Stimulated activated CD4-positive, alpha-beta T cell treated with anti-CD3 and anti-CD28 coated beads, Interleukin-4, amount 100 ng/mL, for 24 hours (primary cell): ENCODE data around the gene MED12L.

Experiments
- DNase-seq: peaks from one replicate; pipeline ENCODE4 v3.0.0-alpha.2; 2020

Gene MED12L

DNA sequence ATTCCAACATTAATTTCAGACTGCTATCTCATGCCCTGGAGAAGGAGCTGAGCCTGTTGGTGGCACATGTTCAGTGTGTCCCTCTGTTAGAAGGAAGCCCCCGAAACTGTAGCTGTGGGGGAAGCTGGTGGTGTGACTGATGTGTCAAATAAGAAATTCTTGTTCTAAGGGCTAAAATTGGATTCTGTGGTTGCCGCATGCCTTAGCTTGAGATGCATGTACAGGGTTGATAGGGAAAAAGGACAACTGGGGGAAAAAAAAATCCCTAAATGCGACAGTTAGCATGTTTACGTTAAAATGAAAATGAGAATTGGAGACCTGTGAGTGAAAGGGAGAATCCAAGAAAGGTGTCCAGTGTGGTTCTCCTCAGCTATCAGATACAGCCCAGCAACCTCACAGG lies 58.6 kb downstream of the MED12L start:
- no peak for DNase-seq

GRCh38 chr3:151144760-151145159 lies 59.3 kb downstream of the MED12L start:
- no peak for DNase-seq

GRCh38 chr3:151145713-151146070 lies 60.2 kb downstream of the MED12L start:
- DNase-seq = no peak

GRCh38 chr3:151146071-151146730 lies 60.7 kb downstream of the MED12L start:
- peak; percentile 43 for DNase-seq

DNA sequence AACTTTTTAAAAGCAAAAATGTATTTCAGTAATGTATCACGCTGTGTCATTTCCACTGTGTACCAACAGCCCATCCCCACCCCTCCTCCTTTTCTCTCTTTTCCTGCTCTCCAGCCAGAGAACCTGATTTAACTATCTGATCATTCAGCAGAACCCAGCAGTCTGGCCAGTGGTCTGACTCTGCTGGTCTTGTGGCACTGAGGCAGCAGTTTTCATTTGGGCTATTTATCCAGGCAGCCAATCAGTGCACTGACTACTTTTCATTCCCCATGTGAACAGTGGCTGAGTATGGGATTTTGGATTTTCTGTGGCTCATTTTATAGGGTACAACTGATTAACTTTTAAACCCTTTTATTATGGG lies 61.2 kb downstream of the MED12L start:
- DNase-seq = no peak

GRCh38 chr3:151147299-151147698 lies 61.8 kb downstream of the MED12L start:
- no peak for DNase-seq

DNA sequence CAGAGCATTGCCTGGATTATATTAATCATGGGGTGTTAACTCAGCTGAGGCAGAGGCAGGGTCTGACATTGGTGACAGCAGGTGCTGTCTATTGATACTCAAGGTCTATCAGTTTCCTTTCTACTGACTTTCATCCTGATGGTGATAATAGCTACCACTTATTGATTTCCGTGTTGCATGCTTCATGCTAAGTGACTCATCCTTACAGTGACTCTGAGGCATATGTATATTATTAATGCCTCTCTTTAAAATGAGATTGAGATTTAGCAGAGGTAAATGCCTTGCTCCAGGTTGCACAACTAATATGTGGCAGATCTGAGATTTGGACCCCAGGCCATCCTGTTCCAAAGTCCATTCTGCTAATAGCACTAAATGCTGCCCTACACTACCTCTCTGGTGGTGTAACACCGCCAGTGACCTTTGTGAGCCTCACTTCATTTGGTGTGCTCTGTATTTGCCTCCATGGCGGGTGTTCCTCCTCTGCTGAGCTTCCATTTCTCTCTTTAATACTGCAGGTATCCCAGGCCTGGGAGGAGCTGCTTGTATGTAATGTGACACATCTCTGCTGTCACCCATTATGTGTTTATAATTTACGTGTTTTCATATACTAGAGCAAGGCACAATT lies 67.1 kb downstream of the MED12L start:
- no peak for DNase-seq

DNA sequence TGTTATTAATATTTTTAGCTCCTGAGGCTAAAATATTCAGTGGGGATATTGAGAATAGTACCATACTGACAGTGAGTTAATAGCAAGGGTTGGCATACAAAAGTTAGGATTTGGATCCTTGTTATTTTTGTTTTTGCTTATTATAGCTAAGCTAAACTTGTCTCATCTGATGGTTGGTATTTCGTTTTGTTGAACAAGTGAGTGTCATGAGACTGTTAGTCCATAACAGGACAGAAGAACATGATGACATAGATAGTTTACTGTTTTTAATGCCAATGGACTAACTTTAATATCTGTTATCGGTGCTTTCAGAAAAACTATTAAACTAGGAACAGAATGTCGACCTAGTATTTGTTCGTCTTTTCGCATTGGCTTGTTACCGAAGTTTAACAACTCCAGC lies 69.1 kb downstream of the MED12L start:
- no peak for DNase-seq

DNA sequence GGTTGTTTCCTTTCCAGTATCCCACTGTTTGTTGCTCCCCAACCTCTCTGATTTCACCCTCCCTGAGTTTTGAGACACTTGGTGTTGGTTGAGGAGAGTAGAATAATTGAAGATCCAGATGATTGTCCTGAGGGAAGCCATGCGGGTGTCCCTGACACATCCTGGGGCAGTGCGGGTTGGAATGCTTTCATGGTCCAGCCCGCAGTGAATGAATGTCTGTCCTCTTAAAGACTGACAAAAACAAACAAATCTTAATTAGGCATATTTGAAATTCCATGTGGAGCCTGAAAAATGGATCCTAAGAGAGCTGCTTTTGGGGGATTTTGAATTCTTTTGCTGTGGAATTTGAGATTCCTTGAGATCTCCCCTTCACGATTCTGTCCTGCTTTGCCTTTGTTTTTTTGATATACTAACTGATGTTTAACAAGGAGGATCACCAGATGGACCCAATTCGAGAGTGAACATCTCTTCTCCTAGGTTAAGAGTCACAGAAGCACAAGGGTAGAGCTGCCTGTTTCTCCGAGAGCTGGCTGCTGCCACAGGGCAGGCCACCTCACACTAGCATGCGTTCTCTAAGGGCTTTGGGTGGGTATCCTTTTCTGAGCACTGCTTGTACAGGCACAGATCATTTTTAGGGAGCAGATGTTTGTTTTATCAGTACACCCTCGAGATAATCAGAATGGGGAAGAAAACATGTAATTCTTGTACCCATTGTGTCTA lies 70.1 kb downstream of the MED12L start:
- DNase-seq = no peak

DNA sequence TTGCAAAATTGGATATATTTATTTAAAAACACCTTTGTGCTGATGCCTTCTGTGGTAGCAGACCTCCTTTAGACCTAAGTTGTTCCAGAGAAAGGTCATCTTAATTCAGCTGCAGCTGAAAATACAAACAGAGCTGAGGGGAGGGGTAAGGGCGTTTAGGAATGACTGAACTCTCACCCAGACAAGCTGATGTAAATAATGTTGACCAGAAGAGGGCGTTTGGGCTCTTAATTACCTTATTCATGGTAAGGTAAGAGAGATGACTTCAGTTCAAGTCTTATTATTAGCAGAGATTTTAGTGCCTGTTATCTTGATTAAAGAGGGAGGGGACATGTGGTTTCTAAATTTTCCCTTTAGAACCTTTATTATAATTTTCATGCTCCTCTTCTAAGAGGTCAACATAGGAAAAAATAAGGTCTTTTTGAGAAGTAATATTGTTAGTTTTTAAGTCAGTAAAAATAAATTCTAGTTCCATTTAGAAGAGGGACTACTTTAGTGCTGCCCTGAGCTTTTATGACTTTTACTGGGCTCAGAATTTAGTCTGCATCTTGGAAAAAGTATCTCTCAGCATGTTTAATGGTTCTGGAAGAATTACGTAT lies 71.3 kb downstream of the MED12L start:
- peak; percentile 57 for DNase-seq

- DNase-seq = no peak
These were observed 74.3 kb downstream of the MED12L start for GRCh38 chr3:151159806-151160205.

- no peak for DNase-seq
These were observed 79.8 kb downstream of the MED12L start for GRCh38 chr3:151165226-151165625.

GRCh38 chr3:151166161-151166560 lies 80.7 kb downstream of the MED12L start:
- no peak for DNase-seq

- DNase-seq = peak; percentile 86
These were observed 83.0 kb downstream of the MED12L start for GRCh38 chr3:151168269-151169094.

DNA sequence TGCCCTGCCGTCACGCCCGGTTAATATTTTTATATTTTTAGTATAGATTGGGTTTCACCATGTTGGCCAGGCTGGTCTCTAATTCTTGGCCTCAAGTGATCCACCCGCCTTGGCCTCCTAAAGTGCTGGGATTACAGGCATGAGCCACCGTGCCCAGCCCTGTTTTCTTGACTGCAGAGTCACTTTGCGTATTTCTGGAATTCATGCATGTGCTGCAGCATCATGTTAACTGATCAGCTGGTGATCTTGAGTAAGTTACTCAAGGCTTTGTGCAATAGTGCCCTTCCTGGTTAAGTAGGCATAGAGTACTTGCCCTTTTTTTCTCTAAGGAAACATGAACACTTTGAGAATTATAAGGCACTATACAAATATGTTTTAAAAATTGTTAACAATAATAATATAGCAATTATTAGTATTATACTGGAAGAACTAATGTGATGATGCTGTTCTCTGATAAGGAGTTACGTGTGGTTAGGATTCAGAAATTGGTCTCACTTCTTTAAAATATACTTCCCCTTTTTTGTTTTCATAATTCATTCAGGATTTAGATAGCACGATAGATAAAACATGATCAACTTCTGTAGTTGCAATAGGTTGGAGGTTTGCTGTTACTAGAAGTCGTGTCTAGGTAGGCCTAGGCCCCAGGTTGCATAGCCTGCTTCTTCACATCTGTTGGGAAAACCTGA lies 83.9 kb downstream of the MED12L start:
- DNase-seq = no peak

DNA sequence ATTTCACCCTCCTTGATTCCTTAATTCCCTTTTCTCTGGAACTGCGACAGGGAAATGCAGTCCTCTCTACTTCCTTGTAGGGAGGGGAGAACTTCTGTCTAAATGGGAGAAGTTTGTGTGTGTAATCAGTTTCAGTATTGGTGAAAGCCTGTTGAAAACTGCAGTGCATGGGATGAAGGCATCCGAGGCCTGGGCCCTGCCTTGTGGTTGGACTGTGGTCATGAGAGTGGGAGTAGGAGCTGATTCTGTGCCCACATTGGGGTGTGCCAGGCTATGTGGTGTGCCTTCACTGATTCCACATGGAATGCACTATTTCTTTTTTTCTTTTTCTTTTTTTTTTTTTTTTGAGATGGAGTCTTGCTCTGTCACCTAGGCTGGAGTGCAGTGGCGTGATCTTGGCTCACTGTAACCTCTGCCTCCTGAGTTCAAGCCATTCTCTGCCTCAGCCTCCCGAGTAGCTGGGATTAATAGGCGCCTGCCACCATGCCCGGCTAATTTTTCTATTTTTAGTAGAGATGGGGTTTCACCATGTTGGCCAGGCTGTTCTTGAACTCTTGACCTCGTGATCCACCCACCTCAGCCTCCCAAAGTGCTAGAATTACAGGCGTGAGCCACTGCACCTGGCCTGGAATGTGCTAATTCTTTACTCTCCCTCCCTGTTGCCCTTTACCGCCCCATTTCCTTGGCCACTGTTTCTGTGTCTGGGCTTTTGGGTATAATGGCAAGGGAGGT lies 84.7 kb downstream of the MED12L start:
- peak; percentile 54 for DNase-seq

DNA sequence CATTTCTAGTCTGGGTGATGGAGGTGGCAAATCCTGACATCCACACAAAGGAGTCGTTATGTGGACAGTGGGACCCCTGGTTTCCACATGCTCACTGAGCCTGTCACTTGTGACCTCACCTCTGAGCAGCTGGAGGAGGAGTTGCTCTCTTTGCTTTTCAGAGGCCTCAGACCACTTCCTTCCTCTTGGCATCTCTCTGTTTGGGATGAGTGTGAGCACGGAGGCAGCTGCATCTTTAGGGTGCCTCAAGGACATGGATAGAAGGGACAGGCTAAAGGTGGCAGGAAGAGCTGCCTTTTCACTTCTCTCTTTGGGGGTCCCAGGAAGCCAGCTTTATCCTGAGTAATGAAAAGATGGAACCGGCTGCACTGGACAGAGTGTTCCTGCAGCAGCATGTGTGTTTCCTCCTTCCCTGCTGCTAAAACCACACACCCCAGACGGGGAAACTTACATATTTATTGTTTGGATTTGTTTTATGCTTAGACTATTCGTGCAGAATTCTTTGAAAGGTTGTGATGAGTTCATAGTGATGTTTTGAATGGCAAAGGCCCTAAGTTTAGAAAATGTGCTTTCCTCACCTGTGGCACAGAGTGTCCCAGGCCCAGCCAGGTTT lies 85.8 kb downstream of the MED12L start:
- peak; percentile 40 for DNase-seq

DNA sequence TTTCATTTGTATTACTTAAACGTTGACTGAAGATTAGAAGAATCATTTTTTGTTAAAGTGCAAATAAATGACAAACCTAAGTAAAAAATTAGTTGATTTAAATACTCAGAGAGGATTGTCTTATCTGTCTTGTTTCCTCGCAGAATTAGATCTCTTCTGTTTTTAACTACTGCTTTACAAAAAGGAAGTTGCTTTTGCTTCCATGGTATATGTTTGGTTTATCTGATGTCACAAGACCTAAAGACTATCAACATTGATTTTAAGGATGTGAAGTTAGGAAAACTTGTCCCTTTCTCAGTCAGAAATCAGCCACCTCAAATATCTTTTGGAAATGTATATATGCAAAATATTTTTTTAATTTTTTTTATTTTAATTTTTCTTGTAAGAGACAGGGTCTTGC lies 88.9 kb downstream of the MED12L start:
- no peak for DNase-seq

DNA sequence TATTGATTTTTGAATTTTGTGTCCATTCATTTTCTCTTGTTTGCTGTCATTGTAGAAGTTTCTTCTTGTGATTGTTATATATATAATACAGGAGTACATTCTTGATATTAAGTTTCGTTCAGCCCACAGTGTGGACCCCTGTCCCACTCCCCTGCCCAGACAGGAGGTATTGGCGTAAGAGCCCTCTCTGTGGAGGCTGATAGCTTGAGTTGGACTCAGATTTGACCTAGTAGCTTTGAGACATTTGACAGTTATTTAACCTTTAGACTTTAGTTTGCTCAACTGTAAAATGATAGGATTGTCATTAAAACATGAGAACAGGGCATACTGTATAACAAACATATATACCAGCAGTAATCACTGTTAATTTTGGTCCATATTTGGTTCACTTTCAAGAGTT lies 90.5 kb downstream of the MED12L start:
- no peak for DNase-seq

GRCh38 chr3:151178208-151178845 lies 92.9 kb downstream of the MED12L start:
- no peak for DNase-seq
